Psoas muscle (tissue), 8 donors: ENCODE data around the gene TMEM184A. TPM values are rescaled to one million over a fixed set of nuclear protein-coding genes. Genes with fewer than 3 reads are reported as not detected.

Source experiments
- ATAC-seq, 4 donors: fragments of 200-7000 bp; cut with Tn5 transposase; one replicate each; pipeline ENCODE4 v1.9.1; 2020; ENCODE audit warnings: moderate library complexity in 3 of 4, mild to moderate bottlenecking in 2 of 4
- DNase-seq, 2 donors: peaks; one replicate each; pipeline ENCODE4 v3.0.0-alpha.2; 2020
- H3K27ac ChIP-seq: fragments of 200-600 bp; one replicate; pipeline ENCODE4 v1.8.0; 2022
- H3K27me3 ChIP-seq, 3 donors: fragments of 200-600 bp in 1 of 3; one replicate each; pipeline versions ENCODE4 v1.6.1 to v1.8.0; 2013 to 2022; ENCODE audit warnings: low read length in 2 of 3, mild to moderate bottlenecking in 2 of 3, moderate library complexity in 1 of 3; ENCODE audit not compliant: insufficient read depth in 3 of 3
- H3K36me3 ChIP-seq, 2 donors: fragments of 200-600 bp in 1 of 2; one replicate each; pipeline versions ENCODE4 v1.6.1 to v1.8.0; 2013 to 2022; ENCODE audit warnings: low read depth in 1 of 2, mild to moderate bottlenecking in 1 of 2, moderate library complexity in 1 of 2; ENCODE audit not compliant: insufficient read depth in 1 of 2
- H3K4me1 ChIP-seq: fragments of 200-600 bp; one replicate; pipeline ENCODE4 v1.8.0; 2022
- H3K4me3 ChIP-seq: fragments of 200-600 bp; one replicate; pipeline ENCODE4 v1.8.0; 2022; ENCODE audit warnings: mild to moderate bottlenecking
- H3K9me3 ChIP-seq: fragments of 200-600 bp; one replicate; pipeline ENCODE4 v1.8.0; 2022
- CTCF ChIP-seq: fragments of 200-600 bp; IDR thresholded peaks from one replicate; pipeline ENCODE4 v1.8.0; 2022; ENCODE audit warnings: antibody characterized with exemption
- WGBS, 3 donors: extraction: QIAGEN DNeasy Blood & Tissue Kit; methylation state at CpG; one replicate each; pipeline versions ENCODE4 v1.1.6 to v1.1.7; 2013; 5-methylcytosine and 5-hydroxymethylcytosine counted together
- intact Hi-C, 2 donors: fragments of 100-400 bp; cut with DNase I; formaldehyde crosslinking; loops; one replicate each; pipeline versions ENCODE4 v1.11.0 to v1.14.2; 2022
- polyA plus RNA-seq, 3 donors: library from polyadenylated mRNA; stranded (reverse); fragments of 200-250 nt; gene quantifications; one replicate each; pipeline ENCODE4 v1.2.3, GENCODE V29; 2013
- total RNA-seq, 4 donors: library from RNA; stranded (reverse); fragmentation: NEBNext Ultra II Directional in 2 of 4; extraction: Animal tissue kit (Norgen Biotek cat#: 25700) in 2 of 4; gene quantifications; one replicate each; pipeline versions ENCODE4 v1.2.1 to v1.2.4, GENCODE V29; 2021 to 2023
- donor health status: healthy with polysubstance abuse.
- donor health status: DM: no; HTN: no; CAD: no; lungs with moderate emphysema.
- donor health status: Bipolar disorder and iron deficiency.
- donor health status: healthy.
- donor health status: DM: yes; HTN: yes; CAD: no.
- donor health status: DM: no; HTN: no; CAD: no.
- donor health status: DM: no; HTN: no; CAD: no.
- donor health status: DM: yes; HTN: yes; CAD: no.

Gene TMEM184A
- total and polyA plus RNA-seq, 7 donors = 0.40 to 6.0 (median 2.8) TPM

GRCh38 chr7:1514995-1515401 lies 41.0 kb downstream of the TMEM184A start:
- Histone ChIP-seq H3K36me3 (no peaks in the 10 kb centered on the region), H3K4me1 (peaks cover 22% of the 10 kb centered on the region), H3K4me3 (no peak overlapping the region), H3K27ac (peak overlapping the region; percentile 96), H3K27me3 (no peaks in the 10 kb centered on the region), H3K9me3 (peaks cover 5% of the 10 kb centered on the region)
- no peak for ATAC-seq
- WGBS, 3 donors = 81 to 85% (median 81%) methylated on average over 4 of the region's 4 CpGs
- DNase-seq = no peak
- intact Hi-C loops = no loop called here
- no peak for TF ChIP-seq CTCF

- no peak for DNase-seq
- H3K36me3 ChIP-seq = no peaks in the 10 kb centered on the region
- H3K4me3 ChIP-seq = no peak overlapping the region
- 85 to 92% (median 85%) methylated on average over 10 to 12 of the region's 12 CpGs for WGBS, 3 donors
- peaks cover 22% of the 10 kb centered on the region for H3K4me1 ChIP-seq
- no peaks in the 10 kb centered on the region for H3K27me3 ChIP-seq
- intact Hi-C loops = no loop called here
- H3K9me3 ChIP-seq = peaks cover 5% of the 10 kb centered on the region
- H3K27ac ChIP-seq = peak overlapping the region; percentile 96
- TF ChIP-seq CTCF = no peak
- no peak for ATAC-seq
Measured at GRCh38 chr7:1514407-1514806, 41.6 kb downstream of the TMEM184A start.

- intact Hi-C loops = loop anchor here in 1 of 2 donors (1.0 kb wide), 1 partner anchor 20 kb away; no protein-coding TSS in a partner anchor
- peaks cover 22% of the 10 kb centered on the region for H3K4me1 ChIP-seq
- H3K27ac ChIP-seq = peak overlapping the region; percentile 96
- peak overlapping the region; percentile 26 for H3K4me3 ChIP-seq
- DNase-seq (no peak), ATAC-seq (peak; percentile 51 to 84 (median 73))
- H3K36me3 ChIP-seq = no peaks in the 10 kb centered on the region
- TF ChIP-seq CTCF = no peak
- H3K9me3 ChIP-seq = no peaks in the 10 kb centered on the region
- H3K27me3 ChIP-seq = no peaks in the 10 kb centered on the region
- WGBS, 3 donors = 7 to 16% (median 12%) methylated on average over 20 of the region's 20 CpGs
Measured at GRCh38 chr7:1513657-1514095, 42.3 kb downstream of the TMEM184A start.

- Histone ChIP-seq H3K27ac (peak overlapping the region; percentile 96), H3K4me1 (peaks cover 22% of the 10 kb centered on the region), H3K9me3 (no peaks in the 10 kb centered on the region), H3K36me3 (no peaks in the 10 kb centered on the region), H3K27me3 (no peaks in the 10 kb centered on the region), H3K4me3 (peak overlapping the region; percentile 26)
- TF ChIP-seq CTCF = no peak
- DNase-seq (peak; percentile 85 to 94), ATAC-seq (peak; percentile 94 to 96 (median 96))
- 26 to 31% (median 27%) methylated on average over 34 to 35 of the region's 35 CpGs for WGBS, 3 donors
- intact Hi-C loops = loop anchor here in 1 of 2 donors (1.0 kb wide), 1 partner anchor 20 kb away; no protein-coding TSS in a partner anchor
Measured at GRCh38 chr7:1512781-1513656, 43.0 kb downstream of the TMEM184A start.
